DMS114 treated with DMSO at 0.1 percent for 48 hours (cell line): ENCODE results near the gene ZFP1.
"Not testable (repeated sequence)": the region's sequence is repeated elsewhere in the genome, so short reads cannot be mapped to it uniquely, and the experiment has no call there.

Source experiments
- DNase-seq: peaks from one replicate; lab custom pipeline; 2025; ENCODE audit not compliant: unreplicated experiment; lab: John Stamatoyannopoulos, UW

ZFP1 gene

DNA sequence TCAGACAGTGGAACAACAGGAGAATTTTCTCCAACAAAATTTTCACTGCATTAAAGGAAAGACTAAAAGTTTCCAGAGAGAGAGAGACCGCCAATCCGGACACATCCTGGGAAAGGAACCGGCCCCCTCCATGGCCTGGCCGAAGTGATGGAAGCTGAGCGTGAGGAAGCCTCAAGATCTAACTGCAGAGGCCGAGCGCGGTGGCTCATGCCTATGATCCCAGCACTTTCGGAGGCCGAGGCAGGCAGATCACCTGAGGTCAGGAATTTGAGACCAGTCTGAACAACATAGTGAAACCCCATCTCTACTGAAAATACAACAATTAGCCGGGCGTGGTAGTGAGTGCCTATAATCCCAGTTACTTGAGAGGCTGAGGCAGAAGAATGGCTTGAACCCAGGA, 54.8 kb downstream of the ZFP1 start:
- no peak for DNase-seq

DNA sequence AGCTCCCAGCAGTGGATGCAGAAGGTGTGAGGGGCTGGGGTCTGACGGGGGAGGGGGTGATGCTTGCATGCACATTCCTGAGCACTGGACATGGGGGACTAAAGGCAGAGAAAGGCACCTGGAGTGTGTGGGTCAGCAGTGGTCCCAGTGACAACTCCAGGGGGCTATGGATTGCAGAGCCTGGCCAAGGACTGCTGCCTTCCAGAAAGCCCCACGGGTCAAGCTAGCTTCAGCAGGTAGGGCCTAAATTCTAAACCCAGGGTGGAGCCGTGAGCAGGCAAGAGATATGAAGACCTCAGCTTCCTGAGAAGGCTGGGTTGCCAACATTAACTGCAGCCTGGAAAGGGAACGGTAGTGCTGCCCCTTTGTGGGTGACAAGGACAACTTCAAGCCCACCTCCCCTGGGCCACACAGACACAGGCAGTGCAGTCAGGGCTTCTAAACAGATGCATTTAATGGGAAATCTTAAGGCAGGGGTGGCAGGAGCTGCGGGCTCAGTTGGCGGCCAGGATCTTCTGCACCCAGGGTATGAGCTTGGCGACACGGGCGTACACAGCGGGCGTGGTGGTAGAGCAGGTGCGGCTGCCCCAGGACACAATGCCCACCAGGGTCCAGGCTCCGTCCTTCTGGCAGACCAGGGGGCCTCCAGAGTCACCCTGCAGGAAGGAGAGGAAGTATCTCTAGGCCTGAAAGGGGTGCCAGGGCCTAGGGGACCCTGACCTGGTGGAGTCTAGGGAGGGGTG, 55.5 kb downstream of the ZFP1 start:
- no peak for DNase-seq

DNA sequence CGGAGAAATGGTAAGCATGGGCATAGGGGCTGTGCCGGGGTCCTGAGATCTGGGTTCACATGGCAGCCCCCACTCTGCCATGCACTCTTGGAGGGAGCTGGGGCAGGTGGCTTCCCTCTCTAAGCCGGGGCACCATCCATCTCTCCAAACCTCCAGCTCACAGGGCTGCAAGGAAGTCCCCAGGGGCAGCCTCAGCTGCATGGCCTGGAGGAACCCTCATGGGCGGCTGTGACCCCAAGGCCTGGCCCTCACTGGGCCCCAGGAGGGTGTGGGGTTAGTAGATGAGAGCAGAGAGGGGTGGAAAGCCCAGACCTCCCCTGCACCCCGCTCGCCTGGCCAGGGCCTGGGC, 56.1 kb downstream of the ZFP1 start:
- no peak for DNase-seq

DNA sequence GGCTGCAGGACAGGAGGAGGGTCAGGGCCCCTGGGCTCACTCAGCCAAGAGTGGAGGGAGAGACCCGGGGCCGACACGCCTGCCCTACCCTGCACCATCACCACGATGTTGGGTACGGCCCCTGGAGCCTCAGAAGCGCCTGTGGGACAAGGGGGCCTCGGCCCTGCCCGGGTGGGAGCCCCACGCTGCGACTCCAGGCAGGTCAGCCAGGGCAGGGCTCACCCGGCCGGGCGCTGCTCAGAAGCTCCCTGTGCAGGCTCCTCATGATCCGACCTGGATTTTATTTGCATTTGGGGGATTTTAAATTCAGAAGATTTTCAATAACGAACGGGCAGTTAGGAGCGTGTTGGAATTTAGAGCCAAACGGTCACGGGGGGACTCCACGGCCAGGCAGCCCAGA, 56.6 kb downstream of the ZFP1 start:
- DNase-seq: not testable (repeated sequence)

DNA sequence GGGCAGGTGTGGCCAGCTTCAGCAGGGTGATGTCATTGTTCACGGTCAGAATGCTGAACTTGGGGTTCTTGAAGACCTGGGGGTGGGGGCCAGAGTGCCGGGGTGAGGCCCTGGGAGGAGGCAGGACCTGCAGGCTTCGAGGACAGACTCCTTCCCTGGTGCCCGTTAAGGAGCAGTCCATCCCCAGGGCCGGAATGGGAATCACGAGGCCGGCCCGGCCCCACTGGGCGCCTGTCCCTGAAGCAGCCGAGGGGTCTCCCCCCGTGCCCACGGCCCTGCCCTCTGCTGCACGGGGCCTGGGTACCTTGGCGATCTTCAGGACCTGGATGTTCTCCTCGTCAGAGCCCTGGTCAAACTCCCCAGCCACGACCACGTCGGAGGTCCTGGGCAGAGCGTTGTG, 57.1 kb downstream of the ZFP1 start:
- DNase-seq: not testable (repeated sequence)

DNA sequence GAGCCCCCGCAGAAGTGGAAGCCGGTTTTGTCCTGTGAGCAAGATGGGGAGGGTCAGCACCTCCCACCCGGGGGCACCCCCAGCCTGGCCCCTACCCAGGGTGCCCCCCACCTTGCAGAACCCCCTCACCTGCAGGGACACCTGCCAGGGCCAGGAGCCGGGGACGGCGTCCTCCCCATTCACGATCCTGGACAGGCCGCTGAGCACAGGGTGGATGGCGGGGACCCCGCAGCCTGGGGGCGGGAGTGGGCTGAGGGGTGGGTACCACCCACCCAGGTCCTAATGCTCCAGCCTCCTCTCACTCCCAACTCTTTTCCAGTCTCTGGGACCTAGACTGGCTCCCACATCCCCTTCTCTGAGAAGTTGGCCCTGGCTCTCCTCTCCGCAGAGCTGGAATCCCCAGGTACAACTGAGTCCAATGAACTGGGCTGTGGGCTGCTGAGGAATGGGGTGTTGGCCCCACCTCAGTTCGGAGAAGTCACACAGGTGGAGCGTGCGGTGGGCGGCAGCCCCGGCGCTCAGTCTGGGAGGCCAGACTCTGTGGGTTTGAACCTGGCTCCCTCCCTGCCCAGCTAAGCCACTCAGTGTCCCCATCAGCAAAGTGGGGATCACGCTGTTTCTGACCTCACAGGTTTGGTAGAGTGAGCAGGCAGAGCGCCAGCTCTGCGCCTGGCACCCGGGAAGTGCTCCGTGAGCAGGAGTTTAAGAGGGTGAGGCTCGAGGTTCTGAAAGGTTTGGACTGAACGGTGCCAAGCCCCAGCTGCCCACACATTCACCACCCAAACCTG, 57.8 kb downstream of the ZFP1 start:
- not testable (repeated sequence) for DNase-seq

DNA sequence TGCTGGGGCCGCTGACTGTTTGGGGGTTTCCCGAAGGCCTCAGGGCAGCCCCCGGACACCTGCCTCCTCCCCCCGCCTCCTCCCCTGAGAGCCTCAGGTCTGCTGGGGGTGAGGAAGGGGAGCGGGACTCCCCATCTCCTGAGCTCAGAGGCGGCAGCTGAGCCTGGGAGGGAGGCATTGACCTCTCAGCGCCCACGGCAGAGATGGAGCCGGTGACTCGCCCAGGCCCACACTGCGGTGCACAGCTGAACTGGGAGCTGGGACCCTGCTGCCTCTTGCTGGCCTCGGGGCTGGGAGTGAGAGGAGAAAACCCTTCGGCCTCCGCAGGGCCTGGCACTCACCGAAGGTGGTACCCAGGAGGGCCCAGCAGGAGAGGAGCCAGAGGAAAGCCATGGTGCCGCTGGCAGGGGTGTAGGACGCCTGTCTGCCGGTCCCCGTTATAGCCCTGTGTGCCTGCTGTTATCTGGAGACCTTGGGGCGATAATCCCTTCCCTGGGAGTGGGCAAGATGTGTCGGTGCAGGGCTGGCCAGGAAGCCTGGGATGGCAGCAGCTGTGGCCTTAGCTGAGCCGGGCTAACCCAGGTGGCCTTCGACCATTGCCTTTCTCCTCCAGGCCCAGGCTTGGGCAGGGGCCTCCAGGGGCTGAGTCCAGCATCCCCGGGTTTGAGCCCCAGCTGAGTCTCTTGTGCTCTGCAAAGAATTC, 58.6 kb downstream of the ZFP1 start, which contains the start of gene CTRB2:
Gene CTRB2, minus strand, starts transcription at position 413 of the 703 bp plus-strand sequence. Its CDS starts 20 bp downstream, at position 393.
- no peak for DNase-seq

DNA sequence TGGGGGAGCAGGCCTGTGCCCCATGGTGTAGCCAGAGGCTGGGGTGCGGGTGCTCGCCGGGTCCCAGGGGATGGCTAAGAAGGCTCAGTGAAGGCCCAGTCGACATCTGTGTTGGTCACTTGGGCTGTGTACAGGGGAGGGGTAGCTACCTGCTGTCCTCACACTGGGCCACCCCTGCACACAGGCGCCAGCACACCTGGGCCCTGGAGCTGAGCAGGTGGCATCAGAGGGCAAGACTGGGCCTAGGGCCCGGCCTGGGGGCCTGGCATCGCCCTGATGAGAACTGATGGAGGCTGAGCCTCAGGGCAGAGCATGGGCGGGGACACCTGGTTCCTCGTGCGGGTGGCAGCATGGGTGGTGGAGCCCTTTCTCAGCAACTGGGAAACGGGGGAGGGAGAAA, 59.5 kb downstream of the ZFP1 start:
- DNase-seq: no peak

DNA sequence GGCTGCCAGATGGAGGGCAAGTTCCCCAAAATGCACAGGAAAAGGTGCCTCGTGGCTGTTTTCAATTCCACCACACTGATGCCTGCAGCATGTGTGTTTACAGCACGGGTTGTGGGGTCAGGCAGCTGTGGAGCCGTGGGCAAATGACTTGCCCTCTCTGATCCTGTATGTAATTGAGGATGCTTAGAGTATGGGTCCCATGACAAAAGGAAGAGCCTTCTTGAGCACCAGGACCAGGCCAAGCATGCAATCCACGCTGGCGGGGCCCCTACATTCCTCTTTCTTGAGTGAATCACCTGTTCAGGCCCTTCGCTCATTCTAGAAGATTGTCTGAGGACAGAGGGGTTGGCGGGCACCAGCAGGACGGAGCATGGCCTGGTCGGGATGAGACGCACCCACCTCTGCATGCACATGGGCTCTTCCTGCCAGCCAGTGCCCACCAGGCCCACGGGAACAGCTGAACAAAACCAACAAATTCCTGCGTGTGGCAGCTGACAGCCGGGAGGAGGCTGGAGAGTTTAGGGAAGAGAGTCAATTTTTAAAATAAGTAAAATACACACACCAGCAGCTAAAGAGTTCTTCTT, 60.0 kb downstream of the ZFP1 start:
- no peak for DNase-seq

DNA sequence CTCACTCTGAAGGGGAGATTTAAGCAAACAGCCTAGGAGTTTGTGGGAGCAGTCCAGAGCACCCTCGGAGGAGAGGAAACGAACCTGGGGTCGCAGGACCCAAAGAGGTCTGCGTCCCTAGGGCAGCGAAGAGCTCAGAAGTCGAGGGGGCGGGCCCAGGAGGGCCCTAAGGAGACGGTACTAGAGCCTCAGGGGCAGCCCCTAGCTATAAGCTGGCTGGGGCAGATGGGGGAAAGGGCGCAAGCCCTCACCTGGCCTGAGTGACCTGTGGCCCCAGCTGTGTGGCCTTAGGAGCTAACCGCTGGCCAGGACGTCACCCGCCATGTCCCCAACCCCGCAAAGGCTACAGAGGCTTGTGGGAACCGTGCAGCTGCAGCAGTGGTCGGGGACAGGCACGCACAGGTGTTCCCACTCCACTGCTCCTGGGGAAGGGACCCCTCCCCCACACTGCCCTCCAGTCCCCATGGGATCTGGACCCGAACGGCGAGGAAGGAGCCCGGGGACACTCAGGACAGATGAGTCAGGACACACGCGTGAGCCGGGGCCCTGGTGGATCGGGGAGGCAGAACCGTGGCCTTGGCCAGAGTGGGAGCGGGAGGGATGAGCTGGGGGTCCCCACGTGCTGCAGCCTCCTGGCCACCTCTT, 60.7 kb downstream of the ZFP1 start:
- DNase-seq: no peak

DNA sequence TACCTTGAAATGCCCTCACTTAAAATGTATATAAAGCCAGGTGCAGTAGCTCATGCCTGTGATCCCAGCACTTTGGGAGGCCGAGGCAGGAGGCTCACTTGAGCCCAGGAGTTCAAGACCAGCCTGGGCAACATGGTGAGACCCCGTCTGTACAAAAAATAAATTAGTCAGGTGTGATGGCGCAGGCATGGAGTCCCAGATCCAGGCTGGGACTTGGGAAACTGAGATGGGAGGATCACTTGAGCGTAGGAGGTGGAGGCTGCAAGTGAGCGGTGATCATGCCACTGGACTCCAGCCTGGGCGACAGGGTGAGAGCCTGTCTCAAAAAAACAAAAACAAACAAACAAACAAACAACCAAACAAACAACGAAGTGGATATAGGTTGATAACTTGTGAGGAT, 61.2 kb downstream of the ZFP1 start:
- not testable (repeated sequence) for DNase-seq

DNA sequence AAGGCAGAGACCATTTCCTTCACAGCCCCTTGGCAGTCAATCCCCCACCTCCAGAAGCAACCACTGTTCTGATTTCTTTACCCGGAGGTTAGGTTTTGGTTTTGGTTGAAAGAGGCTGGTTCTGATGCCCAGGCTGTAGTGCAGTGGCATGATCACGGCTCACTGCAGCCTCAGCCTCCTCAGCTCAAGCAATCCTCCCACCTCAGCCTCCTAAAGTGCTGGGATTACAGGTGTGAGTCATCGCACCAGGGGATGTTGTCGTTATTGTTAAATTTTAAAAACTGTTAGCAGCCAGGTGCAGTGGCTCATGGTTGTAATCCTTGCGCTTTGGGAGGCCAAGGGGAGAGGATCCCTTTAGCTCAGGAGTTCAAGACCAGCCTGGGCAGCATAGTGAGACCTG, 61.6 kb downstream of the ZFP1 start:
- DNase-seq: no peak

DNA sequence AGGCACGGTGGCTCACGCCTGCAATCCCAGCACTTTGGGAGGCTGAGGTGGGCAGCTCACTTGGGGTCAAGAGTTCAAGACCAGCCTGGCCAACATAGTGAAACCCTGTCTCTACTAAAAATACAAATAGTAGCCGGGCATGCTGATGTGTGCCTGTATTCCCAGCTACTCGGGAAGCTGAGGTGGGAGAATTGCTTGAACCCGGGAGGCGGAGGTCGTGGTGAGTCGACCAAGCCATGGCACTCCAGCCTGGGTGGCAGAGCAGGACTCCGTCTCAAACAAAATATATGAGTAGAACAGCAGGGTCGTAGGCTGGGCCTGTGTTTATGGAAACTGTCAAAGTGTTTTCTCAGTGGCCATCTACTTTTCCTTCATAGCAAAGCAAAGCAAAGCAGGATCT, 63.0 kb downstream of the ZFP1 start:
- not testable (repeated sequence) for DNase-seq

DNA sequence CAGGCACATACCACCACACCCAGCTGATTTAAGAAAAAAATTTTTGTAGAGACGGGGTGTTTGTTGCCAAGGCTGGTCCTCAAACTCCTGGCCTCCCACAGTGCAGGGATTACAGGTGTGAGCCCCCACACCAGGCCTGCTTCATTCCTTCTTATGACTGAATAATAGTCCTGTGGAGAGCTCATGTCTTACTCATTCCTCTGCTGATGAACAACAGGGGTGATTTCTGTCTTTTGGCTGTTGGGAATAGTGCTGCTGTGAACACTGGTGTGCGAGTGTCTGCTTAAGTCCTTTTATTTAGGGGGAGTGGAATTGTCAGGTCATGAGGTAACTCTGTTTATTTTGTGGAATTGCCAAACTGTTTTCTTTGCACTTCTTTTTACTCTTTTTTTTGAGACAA, 67.8 kb downstream of the ZFP1 start:
- no peak for DNase-seq

DNA sequence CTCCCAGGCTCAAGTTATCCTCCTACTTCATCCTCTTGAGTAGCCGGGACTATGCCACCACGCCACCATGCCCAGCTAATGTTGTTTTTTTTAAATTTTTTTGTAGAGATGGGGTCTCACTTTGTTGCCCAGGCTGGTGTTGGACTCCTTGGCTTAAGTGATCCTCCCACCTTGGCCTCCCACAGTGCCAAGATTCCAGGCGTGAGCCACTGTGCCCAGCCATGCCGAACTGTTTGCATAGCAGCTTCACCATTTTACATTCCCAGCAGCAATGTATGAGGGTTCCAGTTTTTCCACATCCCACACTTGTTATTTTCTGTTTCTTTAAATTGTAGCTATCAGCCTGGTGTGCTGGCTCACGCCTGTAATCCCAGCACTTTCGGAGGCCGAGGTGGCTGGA, 68.3 kb downstream of the ZFP1 start:
- no peak for DNase-seq

DNA sequence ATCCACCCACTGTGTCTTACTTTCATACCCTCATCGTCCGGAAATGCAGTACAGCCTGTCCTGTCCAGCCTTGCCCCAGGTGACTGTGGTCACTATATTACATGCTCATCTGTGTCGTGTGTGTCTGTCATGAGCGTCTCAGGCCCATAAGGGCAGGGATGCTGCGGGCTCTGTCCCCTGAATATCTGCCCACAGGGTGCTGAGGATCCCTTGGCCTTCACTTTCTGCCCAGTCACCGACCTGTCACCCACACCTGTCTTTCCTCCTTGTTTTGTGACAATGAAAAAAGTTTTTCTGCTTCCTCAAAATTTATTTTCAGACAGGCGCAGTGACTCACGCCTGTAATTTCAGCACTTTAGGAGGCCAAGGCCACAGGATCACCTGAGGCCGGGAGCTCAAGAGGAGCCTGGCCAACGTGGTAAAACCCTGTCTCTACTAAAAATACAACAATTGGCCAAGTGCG, 69.1 kb downstream of the ZFP1 start:
- no peak for DNase-seq

DNA sequence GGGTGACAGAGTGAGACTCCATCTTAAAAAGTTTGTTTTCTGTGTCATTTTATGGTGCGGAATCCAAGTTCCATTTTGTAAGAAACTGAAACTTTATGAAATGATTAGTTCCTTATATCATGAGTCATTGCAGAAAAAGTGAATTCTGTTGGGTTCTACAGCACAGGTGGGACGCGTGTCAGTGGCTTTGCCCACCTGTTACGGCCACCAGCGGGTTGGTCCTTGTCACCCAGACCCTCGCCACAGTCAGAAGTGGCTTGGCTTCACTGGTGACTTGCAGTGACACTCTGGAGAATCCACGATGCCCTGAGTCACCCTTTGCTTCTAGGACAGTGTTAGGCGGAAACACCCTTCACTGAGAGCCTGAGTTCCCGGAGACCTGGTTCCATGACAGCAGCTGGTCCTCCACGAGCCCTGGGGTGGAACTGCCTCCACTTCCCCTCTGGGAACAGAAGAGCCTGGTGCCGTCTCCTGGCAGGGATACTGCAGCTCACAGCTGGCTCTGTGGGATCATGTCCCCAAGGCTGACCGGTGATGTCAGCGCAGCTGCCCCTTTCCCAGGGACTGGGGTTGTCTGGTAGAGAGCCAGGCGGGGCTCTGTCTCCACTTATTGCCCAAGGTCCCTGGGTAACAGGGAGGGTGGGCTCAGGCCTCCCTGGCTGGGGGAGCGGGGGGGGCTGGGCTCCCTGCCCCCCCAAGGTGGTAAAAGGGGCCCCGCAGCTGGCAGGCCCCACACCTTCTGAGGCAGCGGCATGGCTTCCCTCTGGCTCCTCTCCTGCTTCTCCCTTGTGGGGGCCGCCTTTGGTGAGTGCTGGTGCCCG, 70.1 kb downstream of the ZFP1 start, which contains the start of gene CTRB1:
Gene CTRB1, plus strand, starts transcription at position 733 of the 821 bp plus-strand sequence. Its CDS starts 20 bp downstream, at position 753.
- DNase-seq: no peak

DNA sequence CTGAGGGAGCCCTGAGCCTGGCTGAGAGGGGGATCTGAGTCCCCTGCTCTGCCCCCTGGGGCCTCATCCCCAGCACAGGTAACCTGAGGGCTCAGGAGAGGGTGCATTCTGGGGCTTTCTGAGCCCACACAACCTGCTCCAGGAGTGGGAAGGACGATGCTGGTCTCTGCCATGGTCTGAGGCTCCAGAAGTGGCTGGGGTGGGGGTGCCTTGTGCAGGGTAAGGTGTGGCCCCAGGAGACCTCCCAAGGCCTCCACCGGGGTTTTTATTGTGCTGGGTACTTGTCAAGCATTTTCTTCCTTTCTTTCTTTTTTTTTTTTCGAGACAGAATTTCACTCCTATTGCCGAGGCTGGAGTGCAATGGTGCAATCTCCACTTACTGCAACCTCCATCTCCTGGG, 70.8 kb downstream of the ZFP1 start:
- DNase-seq: no peak

DNA sequence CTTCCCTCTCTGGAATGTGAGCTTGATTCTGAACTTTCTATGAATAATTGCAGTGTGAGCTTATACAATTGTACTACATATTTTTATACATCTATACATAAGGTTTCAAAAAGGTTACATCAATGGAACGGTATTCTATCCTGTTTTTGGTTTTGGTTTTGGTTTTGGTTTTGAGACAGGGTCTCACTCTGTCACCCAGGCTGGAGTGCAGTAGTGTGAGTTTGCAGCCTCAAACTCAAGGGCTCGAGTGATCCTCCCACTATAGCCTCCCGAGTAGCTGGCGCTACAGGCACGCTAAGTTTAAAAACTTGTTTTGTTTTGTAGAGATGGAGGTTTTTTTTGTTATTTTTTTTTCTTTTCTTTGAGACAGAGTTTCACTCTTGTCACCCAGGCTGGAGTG, 71.5 kb downstream of the ZFP1 start:
- DNase-seq: no peak
